Measurements from ENCODE around the gene DOK4. TPM values are rescaled to one million over a fixed set of nuclear protein-coding genes. Genes with fewer than 3 reads are reported as not detected.

The DOK4 gene
- total RNA-seq, 1 donor from 2014 or later: 83.6 TPM

DNA sequence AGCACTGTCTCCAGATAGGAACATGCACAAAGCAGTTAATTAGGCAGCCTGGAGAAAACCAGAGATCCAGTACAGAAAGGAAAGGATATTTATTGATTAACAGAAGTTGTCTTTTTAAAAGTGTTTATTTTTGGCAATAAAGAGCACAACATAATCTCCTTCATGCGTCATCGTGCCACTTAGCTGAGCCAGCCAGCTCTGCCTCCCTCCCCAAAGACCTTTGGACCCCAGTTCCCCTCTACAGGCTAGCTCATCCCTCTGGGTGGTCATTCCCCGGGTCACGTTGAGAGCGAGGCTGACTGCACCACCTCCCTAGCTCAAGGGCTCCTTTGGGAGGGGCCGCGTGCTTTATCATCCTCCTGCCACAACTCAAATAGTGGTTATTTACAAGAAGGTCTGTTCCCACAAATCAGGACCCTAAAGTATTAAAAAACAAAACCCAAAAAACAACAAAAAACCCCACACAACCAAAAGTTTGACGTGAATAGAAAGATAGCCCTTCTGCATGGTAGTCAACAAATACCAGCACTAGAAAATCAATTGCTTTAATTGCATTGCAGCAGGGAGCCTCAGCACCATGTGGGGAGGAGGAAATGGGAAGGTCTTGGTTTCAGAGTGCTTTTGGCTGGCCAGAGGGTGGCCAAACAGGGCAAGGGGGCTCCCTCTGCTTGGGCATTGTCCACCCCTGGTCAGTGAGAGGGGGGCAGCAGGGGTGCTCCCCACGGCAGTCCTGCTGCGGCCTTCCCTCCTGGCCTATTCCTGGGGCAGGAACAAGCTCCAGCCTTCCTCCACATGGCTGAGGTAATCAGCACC lies 14.2 kb downstream of the DOK4 start:
- TF ChIP-seq, protein P1, sequence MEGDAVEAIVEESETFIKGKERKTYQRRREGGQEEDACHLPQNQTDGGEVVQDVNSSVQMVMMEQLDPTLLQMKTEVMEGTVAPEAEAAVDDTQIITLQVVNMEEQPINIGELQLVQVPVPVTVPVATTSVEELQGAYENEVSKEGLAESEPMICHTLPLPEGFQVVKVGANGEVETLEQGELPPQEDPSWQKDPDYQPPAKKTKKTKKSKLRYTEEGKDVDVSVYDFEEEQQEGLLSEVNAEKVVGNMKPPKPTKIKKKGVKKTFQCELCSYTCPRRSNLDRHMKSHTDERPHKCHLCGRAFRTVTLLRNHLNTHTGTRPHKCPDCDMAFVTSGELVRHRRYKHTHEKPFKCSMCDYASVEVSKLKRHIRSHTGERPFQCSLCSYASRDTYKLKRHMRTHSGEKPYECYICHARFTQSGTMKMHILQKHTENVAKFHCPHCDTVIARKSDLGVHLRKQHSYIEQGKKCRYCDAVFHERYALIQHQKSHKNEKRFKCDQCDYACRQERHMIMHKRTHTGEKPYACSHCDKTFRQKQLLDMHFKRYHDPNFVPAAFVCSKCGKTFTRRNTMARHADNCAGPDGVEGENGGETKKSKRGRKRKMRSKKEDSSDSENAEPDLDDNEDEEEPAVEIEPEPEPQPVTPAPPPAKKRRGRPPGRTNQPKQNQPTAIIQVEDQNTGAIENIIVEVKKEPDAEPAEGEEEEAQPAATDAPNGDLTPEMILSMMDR (IDR thresholded peaks at IDR 0.05; ENCODE audit: unreplicated experiment): no peak
- H3K36me3 Mint-ChIP-seq: peaks cover 17% of the 10 kb centered on the region
- DNase-seq (ENCODE audit: low spot score in 2 of 2, unreplicated experiment in 2 of 2): no peak
- no peaks in the 10 kb centered on the region for H3K27me3 Mint-ChIP-seq (ENCODE audit: low read depth)
- H3K4me1 Mint-ChIP-seq: peaks cover 7% of the 10 kb centered on the region
- peak overlapping the region; percentile 48 for H3K27ac Mint-ChIP-seq
- no peaks in the 10 kb centered on the region for H3K9me3 Mint-ChIP-seq
- H3K4me3 Mint-ChIP-seq: no peak overlapping the region

DNA sequence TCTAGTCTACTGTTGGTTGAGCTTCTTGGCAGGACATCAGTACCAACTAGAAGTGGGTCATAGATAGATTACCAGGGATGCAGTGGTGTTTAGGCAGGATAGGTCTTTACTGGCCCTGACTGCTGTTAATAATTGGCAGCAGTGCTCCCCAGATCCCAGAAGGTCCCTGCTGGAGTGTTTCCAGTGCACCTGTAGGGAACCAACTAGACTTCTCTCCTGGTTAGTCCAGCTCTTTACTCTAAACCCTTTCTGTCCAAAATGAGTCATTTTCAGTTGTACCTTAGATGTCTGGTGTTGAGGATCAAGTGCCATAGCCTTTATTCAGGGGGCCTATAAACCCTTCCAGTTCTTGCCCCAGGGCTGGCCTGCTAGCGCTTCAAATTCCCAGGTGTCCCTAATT lies 15.1 kb downstream of the DOK4 start:
- no peak for DNase-seq (ENCODE audit: low spot score in 2 of 2, unreplicated experiment in 2 of 2)
- TF ChIP-seq, protein P1 (IDR thresholded peaks at IDR 0.05; ENCODE audit: unreplicated experiment): no peak
- H3K4me1 Mint-ChIP-seq: peaks cover 3% of the 10 kb centered on the region
- H3K9me3 Mint-ChIP-seq: no peaks in the 10 kb centered on the region
- peaks cover 17% of the 10 kb centered on the region for H3K36me3 Mint-ChIP-seq
- no peaks in the 10 kb centered on the region for H3K27me3 Mint-ChIP-seq (ENCODE audit: low read depth)
- H3K4me3 Mint-ChIP-seq: no peak overlapping the region
- no peak overlapping the region for H3K27ac Mint-ChIP-seq

DNA sequence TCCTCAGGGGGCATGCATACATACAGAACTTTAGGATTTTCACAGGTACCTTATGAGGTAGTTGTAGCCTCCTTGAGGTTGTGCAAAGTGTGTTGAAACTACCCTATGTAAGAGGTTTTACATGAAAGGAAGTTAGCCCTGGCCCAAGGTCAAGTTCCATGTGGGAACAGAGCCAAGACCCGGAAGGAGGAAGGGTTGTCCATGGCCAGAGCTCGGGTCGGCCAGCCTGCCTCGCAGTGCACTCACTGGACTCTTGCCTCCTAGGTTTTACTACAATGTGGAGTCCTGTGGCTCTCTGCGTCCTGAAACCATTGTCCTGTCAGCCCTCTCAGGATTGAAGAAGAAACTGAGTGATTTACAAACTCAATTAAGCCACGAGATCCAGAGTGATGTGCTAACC lies 15.6 kb downstream of the DOK4 start:
- TF ChIP-seq, protein P1 (IDR thresholded peaks at IDR 0.05; ENCODE audit: unreplicated experiment): no peak
- peaks cover 22% of the 10 kb centered on the region for H3K36me3 Mint-ChIP-seq
- DNase-seq (ENCODE audit: low spot score in 2 of 2, unreplicated experiment in 2 of 2): no peak
- H3K27ac Mint-ChIP-seq: no peak overlapping the region
- no peaks in the 10 kb centered on the region for H3K27me3 Mint-ChIP-seq (ENCODE audit: low read depth)
- H3K4me3 Mint-ChIP-seq: no peak overlapping the region
- H3K9me3 Mint-ChIP-seq: no peaks in the 10 kb centered on the region
- H3K4me1 Mint-ChIP-seq: no peaks in the 10 kb centered on the region

DNA sequence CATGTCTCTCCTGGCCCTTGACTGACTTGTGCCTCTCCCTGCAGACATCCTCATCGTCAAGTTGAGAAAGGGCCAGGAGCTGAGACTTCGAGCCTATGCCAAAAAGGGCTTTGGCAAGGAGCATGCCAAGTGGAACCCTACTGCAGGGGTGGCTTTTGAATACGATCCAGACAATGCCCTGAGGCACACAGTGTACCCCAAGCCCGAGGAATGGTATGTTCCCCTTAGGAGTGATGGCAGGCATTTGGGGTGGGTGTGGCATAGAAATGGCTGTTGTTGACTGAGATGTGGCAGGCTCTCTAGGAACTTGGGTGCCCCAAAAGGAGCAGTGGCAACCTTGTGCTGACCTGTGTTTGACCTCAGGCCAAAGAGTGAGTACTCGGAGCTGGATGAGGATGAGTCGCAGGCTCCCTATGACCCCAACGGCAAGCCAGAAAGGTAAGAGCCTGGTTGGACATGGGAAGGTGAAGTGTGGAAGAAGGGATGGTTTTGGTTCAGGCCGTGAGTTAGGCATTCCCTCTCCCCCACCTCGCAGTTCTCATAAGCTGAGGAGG lies 16.3 kb downstream of the DOK4 start:
- H3K4me1 Mint-ChIP-seq: no peaks in the 10 kb centered on the region
- peaks cover 22% of the 10 kb centered on the region for H3K36me3 Mint-ChIP-seq
- no peaks in the 10 kb centered on the region for H3K9me3 Mint-ChIP-seq
- DNase-seq (ENCODE audit: low spot score in 2 of 2, unreplicated experiment in 2 of 2): no peak
- TF ChIP-seq, protein P1 (IDR thresholded peaks at IDR 0.05; ENCODE audit: unreplicated experiment): no peak
- no peak overlapping the region for H3K27ac Mint-ChIP-seq
- no peaks in the 10 kb centered on the region for H3K27me3 Mint-ChIP-seq (ENCODE audit: low read depth)
- H3K4me3 Mint-ChIP-seq: no peak overlapping the region

DNA sequence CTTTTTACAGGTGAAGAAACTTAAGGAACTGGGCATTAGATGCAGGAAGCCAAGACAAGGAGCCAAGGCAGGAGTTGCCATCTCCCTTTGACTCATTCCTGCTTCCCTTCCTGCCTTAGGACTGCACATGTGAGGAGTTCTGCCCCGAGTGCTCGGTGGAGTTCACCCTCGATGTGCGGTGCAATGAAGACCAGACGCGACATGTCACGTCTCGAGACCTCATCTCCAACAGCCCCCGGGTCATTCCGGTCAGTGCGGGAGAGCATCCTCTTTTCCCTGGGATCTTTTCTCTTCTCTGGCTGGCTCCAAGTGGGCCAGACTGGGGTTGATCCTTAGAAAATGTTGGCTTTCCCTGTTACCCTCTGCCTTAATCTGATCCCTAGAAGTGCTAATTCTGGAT lies 17.2 kb downstream of the DOK4 start:
- H3K27ac Mint-ChIP-seq: no peak overlapping the region
- no peak for DNase-seq (ENCODE audit: low spot score in 2 of 2, unreplicated experiment in 2 of 2)
- peaks cover 26% of the 10 kb centered on the region for H3K36me3 Mint-ChIP-seq
- H3K9me3 Mint-ChIP-seq: no peaks in the 10 kb centered on the region
- H3K4me3 Mint-ChIP-seq: no peak overlapping the region
- TF ChIP-seq, protein P1 (IDR thresholded peaks at IDR 0.05; ENCODE audit: unreplicated experiment): no peak
- no peaks in the 10 kb centered on the region for H3K27me3 Mint-ChIP-seq (ENCODE audit: low read depth)
- H3K4me1 Mint-ChIP-seq: peaks cover 1% of the 10 kb centered on the region

Measured in mesothelial cell of epicardium (in vitro differentiated cells).